ENCODE data around the gene NDUFA3.
"Not testable (repeated sequence)": the region's sequence is repeated elsewhere in the genome, so short reads cannot be mapped to it uniquely, and the experiment has no call there.

The NDUFA3 gene

GRCh38 chr19:54096617-54097106, 6.0 kb upstream of the NDUFA3 start:
- Histone ChIP-seq H3K4me3 (ENCODE audit: low read length) (no peak overlapping the region), H2AFZ (ENCODE audit: low read depth, low read length) (no peak overlapping the region), H3K9me3 (ENCODE audit: low read length) (peaks cover 3% of the 10 kb centered on the region), H3K27me3 (ENCODE audit: insufficient read depth, low read length) (peaks cover 22% of the 10 kb centered on the region), H3K4me1 (ENCODE audit: insufficient read depth, low read length) (peaks cover 3% of the 10 kb centered on the region), H3K36me3 (ENCODE audit: insufficient read depth, low read length) (no peaks in the 10 kb centered on the region)

GRCh38 chr19:54099190-54099902, 3.3 kb upstream of the NDUFA3 start:
- Histone ChIP-seq H3K4me3 (ENCODE audit: low read length) (no peak overlapping the region), H3K36me3 (ENCODE audit: insufficient read depth, low read length) (peaks cover under 1% of the 10 kb centered on the region), H3K9me3 (ENCODE audit: low read length) (peaks cover 1% of the 10 kb centered on the region), H2AFZ (ENCODE audit: low read depth, low read length) (no peak overlapping the region), H3K27me3 (ENCODE audit: insufficient read depth, low read length) (peaks cover 22% of the 10 kb centered on the region), H3K4me1 (ENCODE audit: insufficient read depth, low read length) (peaks cover 7% of the 10 kb centered on the region)

DNA sequence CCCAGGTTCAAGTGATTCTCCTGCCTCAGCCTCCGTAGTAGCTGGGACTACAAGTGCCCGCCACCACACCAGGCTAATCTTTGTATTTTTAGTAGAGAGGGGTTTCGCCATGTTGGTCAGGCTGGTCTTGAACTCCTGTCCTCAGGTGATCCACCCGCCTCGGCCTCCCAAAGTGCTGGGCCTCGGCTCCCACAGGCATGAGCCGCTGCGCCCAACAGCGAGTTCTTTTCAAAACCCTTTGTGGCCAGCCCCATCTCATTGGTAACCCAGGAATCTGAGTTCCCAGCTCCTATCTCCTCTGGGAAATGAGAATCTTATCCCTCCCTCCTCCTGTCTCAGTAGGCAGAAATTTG, 2.8 kb upstream of the NDUFA3 start:
- H3K4me3 ChIP-seq (ENCODE audit: low read length); H3K36me3 ChIP-seq (ENCODE audit: insufficient read depth, low read length); H2AFZ ChIP-seq (ENCODE audit: low read depth, low read length); H3K9me3 ChIP-seq (ENCODE audit: low read length); H3K4me1 ChIP-seq (ENCODE audit: insufficient read depth, low read length): not testable (repeated sequence)
- H3K27me3 ChIP-seq (ENCODE audit: insufficient read depth, low read length), result peaks cover 22% of the 10 kb centered on the region

- no peak within 1 kb of the TSS for H2AFZ ChIP-seq (ENCODE audit: low read depth, low read length)
- no peak within 1 kb of the TSS for H3K4me3 ChIP-seq (ENCODE audit: low read length)
- H3K4me1 ChIP-seq (ENCODE audit: insufficient read depth, low read length), result peaks cover 7% of the 10 kb centered on the region
- no peaks in the 10 kb centered on the region for H3K9me3 ChIP-seq (ENCODE audit: low read length)
- H3K27me3 ChIP-seq (ENCODE audit: insufficient read depth, low read length), result peaks cover 20% of the 10 kb centered on the region
- H3K36me3 ChIP-seq (ENCODE audit: insufficient read depth, low read length), result peaks cover 3% of the 10 kb centered on the region
Measured at GRCh38 chr19:54100561-54100960, 2.1 kb upstream of the NDUFA3 start, which contains the start of gene OSCAR. OSCAR (minus strand) TSS chr19:54100803; CDS start chr19:54100792, 11 bp downstream.

- Histone ChIP-seq H3K27me3 (ENCODE audit: insufficient read depth, low read length) (peaks cover 4% of the 10 kb centered on the region), H3K4me3 (ENCODE audit: low read length) (no peak overlapping the region), H3K4me1 (ENCODE audit: insufficient read depth, low read length) (peaks cover 4% of the 10 kb centered on the region), H2AFZ (ENCODE audit: low read depth, low read length) (no peak overlapping the region), H3K9me3 (ENCODE audit: low read length) (no peaks in the 10 kb centered on the region), H3K36me3 (ENCODE audit: insufficient read depth, low read length) (peaks cover 44% of the 10 kb centered on the region)
Measured at GRCh38 chr19:54104998-54105715, 2.5 kb downstream of the NDUFA3 start.

GRCh38 chr19:54105796-54106195, 3.1 kb downstream of the NDUFA3 start:
- Histone ChIP-seq H3K27me3 (ENCODE audit: insufficient read depth, low read length) (peaks cover under 1% of the 10 kb centered on the region), H2AFZ (ENCODE audit: low read depth, low read length) (no peak overlapping the region), H3K4me3 (ENCODE audit: low read length) (no peak overlapping the region), H3K36me3 (ENCODE audit: insufficient read depth, low read length) (peaks cover 49% of the 10 kb centered on the region), H3K4me1 (ENCODE audit: insufficient read depth, low read length) (peaks cover 4% of the 10 kb centered on the region), H3K9me3 (ENCODE audit: low read length) (no peaks in the 10 kb centered on the region)

GRCh38 chr19:54106716-54107115, 4.1 kb downstream of the NDUFA3 start:
- Histone ChIP-seq H3K36me3 (ENCODE audit: insufficient read depth, low read length) (peaks cover 52% of the 10 kb centered on the region), H3K4me3 (ENCODE audit: low read length) (no peak overlapping the region), H3K9me3 (ENCODE audit: low read length) (no peaks in the 10 kb centered on the region), H2AFZ (ENCODE audit: low read depth, low read length) (no peak overlapping the region), H3K27me3 (ENCODE audit: insufficient read depth, low read length) (no peaks in the 10 kb centered on the region), H3K4me1 (ENCODE audit: insufficient read depth, low read length) (peaks cover 4% of the 10 kb centered on the region)

GRCh38 chr19:54107876-54108490, 5.3 kb downstream of the NDUFA3 start:
- Histone ChIP-seq H3K4me3 (ENCODE audit: low read length) (no peak overlapping the region), H2AFZ (ENCODE audit: low read depth, low read length) (no peak overlapping the region), H3K27me3 (ENCODE audit: insufficient read depth, low read length) (no peaks in the 10 kb centered on the region), H3K9me3 (ENCODE audit: low read length) (no peaks in the 10 kb centered on the region), H3K4me1 (ENCODE audit: insufficient read depth, low read length) (peaks cover 4% of the 10 kb centered on the region), H3K36me3 (ENCODE audit: insufficient read depth, low read length) (peaks cover 52% of the 10 kb centered on the region)

DNA sequence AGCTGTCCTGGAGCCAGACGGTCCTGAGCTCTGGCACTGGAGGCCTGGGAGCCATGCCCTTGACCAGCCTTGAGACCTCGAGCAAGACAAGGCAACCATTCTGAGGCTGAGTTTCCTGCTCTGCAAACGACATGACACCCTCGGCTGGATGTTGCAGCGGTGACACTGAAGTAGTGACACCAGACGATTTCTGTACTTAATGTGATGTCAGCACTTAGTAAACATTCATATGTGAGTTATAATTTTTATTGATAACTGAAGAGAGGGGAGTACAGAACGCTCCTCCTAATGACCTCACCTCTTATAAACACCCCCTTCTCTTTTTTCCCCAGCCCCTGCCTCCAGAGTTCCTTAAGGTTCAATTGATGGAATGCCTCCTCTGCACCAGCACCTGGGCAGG, 5.8 kb downstream of the NDUFA3 start:
- Histone ChIP-seq H3K27me3 (ENCODE audit: insufficient read depth, low read length) (no peaks in the 10 kb centered on the region), H3K4me1 (ENCODE audit: insufficient read depth, low read length) (peaks cover under 1% of the 10 kb centered on the region), H3K4me3 (ENCODE audit: low read length) (no peak overlapping the region), H2AFZ (ENCODE audit: low read depth, low read length) (no peak overlapping the region), H3K9me3 (ENCODE audit: low read length) (no peaks in the 10 kb centered on the region), H3K36me3 (ENCODE audit: insufficient read depth, low read length) (peaks cover 52% of the 10 kb centered on the region)

DNA sequence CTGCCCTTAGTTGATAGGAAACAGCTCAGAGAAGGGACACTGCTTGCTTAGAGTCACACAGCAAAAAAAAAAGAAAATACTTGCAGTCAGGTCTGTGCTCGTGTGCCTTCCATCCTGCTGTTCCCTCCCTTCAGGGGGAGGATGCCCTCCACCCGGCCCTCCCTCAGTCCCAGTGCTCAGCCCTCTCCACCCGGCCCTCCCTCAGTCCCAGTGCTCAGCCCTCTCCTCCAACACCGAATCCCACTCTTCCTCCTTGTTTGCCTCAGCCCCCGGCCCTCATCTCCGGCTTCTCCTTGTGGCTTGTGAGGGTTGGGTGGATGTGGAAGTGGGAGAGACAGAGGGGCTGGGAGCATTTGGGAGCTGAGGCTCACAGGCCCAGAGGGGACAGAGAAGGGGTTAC, 7.0 kb downstream of the NDUFA3 start:
- no peak overlapping the region for H3K4me3 ChIP-seq (ENCODE audit: low read length)
- peaks cover 6% of the 10 kb centered on the region for H3K4me1 ChIP-seq (ENCODE audit: insufficient read depth, low read length)
- H3K36me3 ChIP-seq (ENCODE audit: insufficient read depth, low read length), result peaks cover 50% of the 10 kb centered on the region

GRCh38 chr19:54114340-54115108, 11.9 kb downstream of the NDUFA3 start:
- Histone ChIP-seq H3K4me3 (ENCODE audit: low read length) (peak overlapping the region; percentile 57), H3K27me3 (ENCODE audit: insufficient read depth, low read length) (no peaks in the 10 kb centered on the region), H3K4me1 (ENCODE audit: insufficient read depth, low read length) (peaks cover 15% of the 10 kb centered on the region), H3K36me3 (ENCODE audit: insufficient read depth, low read length) (peaks cover 28% of the 10 kb centered on the region), H2AFZ (ENCODE audit: low read depth, low read length) (no peak overlapping the region), H3K9me3 (ENCODE audit: low read length) (no peaks in the 10 kb centered on the region)

More for the DNA sequence above, 7.0 kb downstream of the NDUFA3 start:
- no peaks in the 10 kb centered on the region for H3K27me3 ChIP-seq (ENCODE audit: insufficient read depth, low read length)
- H2AFZ ChIP-seq (ENCODE audit: low read depth, low read length), result no peak overlapping the region
- no peaks in the 10 kb centered on the region for H3K9me3 ChIP-seq (ENCODE audit: low read length)

- H3K9me3 ChIP-seq (ENCODE audit: low read length), result no peaks in the 10 kb centered on the region
- peak within 1 kb of the TSS; percentile 57 for H3K4me3 ChIP-seq (ENCODE audit: low read length)
- H3K4me1 ChIP-seq (ENCODE audit: insufficient read depth, low read length), result peaks cover 15% of the 10 kb centered on the region
- peaks cover 27% of the 10 kb centered on the region for H3K36me3 ChIP-seq (ENCODE audit: insufficient read depth, low read length)
- H2AFZ ChIP-seq (ENCODE audit: low read depth, low read length), result no peak within 1 kb of the TSS
- no peaks in the 10 kb centered on the region for H3K27me3 ChIP-seq (ENCODE audit: insufficient read depth, low read length)
Measured at GRCh38 chr19:54115109-54116063, 12.7 kb downstream of the NDUFA3 start, which contains the start of the genes PRPF31 and TFPT. PRPF31 (plus strand) TSS chr19:54115754; CDS start chr19:54118279, 2,525 bp downstream. TFPT (minus strand) TSS chr19:54115657; CDS start chr19:54115269, 388 bp downstream.
